ENCODE measurements around the gene DRC7. TPM values are rescaled to one million over a fixed set of nuclear protein-coding genes. Genes with fewer than 3 reads are reported as not detected.

The DRC7 gene
- polyA plus RNA-seq, 1 of the 3 experiments (the other 2 are of a cell fraction) = 0.58 TPM

GRCh38 chr16:57645169-57645568 lies 49.4 kb upstream of the DRC7 start:
- H3K4me2 ChIP-seq = no peak overlapping the region

More at GRCh38 chr16:57645169-57645568, 49.4 kb upstream of the DRC7 start:
- Histone ChIP-seq H3K79me2 (ENCODE audit: insufficient read depth) (no peaks in the 10 kb centered on the region), H3K27ac (ENCODE audit: low read depth in 2 of 2, low read length in 1 of 2) (no peak overlapping the region), H3K9me2 (no peaks in the 10 kb centered on the region), H3K9me3 (no peaks in the 10 kb centered on the region), H3K4me3 (ENCODE audit: low read depth in 2 of 2, low read length in 1 of 2) (no peak overlapping the region), H3K27me3 (ENCODE audit: insufficient read depth) (no peaks in the 10 kb centered on the region), H2AFZ (ENCODE audit: low read depth) (no peak overlapping the region), H3K4me1 (ENCODE audit: control insufficient read depth in 1 of 2, insufficient read depth in 2 of 2, low read depth in 1 of 2, low read length in 1 of 2) (peaks cover 2 to 4% of the 10 kb centered on the region in 2 experiments; a peak in 1 of 4 replicates), H3K9ac (no peak overlapping the region), H3K36me3 (replicated peaks in 1 of 2; ENCODE audit: control insufficient read depth in 1 of 2, insufficient read depth in 2 of 2, low read length in 1 of 2) (no peaks in the 10 kb centered on the region), H3F3A (replicated peaks; ENCODE audit: insufficient read depth) (peaks cover 7% of the 10 kb centered on the region), H4K20me1 (ENCODE audit: insufficient read depth) (no peaks in the 10 kb centered on the region)
- TF ChIP-seq, protein P1, sequence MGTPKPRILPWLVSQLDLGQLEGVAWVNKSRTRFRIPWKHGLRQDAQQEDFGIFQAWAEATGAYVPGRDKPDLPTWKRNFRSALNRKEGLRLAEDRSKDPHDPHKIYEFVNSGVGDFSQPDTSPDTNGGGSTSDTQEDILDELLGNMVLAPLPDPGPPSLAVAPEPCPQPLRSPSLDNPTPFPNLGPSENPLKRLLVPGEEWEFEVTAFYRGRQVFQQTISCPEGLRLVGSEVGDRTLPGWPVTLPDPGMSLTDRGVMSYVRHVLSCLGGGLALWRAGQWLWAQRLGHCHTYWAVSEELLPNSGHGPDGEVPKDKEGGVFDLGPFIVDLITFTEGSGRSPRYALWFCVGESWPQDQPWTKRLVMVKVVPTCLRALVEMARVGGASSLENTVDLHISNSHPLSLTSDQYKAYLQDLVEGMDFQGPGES (IDR thresholded peaks at IDR 0.05; ENCODE audit: low read depth, low read length) = no peak
- TF ChIP-seq GATA2 (CRISPR knock-in tag; IDR thresholded peaks at IDR 0.05) (no peak), USF1 (IDR thresholded peaks at IDR 0.05; ENCODE audit: borderline replicate concordance, low read depth) (no peak), RCOR1 (IDR thresholded peaks at IDR 0.05; ENCODE audit: low read length) (no peak), NRF1 (IDR thresholded peaks at IDR 0.05; ENCODE audit: low read depth, low read length) (no peak), EP300 (IDR thresholded peaks at IDR 0.05; ENCODE audit: borderline replicate concordance in 1 of 2, low read depth in 1 of 2, low read length in 1 of 2) (no peak), MAX (IDR thresholded peaks at IDR 0.05; ENCODE audit: low read depth) (no peak), FOXM1 (IDR thresholded peaks at IDR 0.05; ENCODE audit: low read depth) (no peak), POLR2AphosphoS5 (IDR thresholded peaks at IDR 0.05; ENCODE audit: low read depth, low read length) (no peak), PBX3 (IDR thresholded peaks at IDR 0.05) (no peak), YY1 (IDR thresholded peaks at IDR 0.05; ENCODE audit: low read depth) (no peak), TAF1 (IDR thresholded peaks at IDR 0.05; ENCODE audit: borderline replicate concordance, low read depth, low read length) (no peak)
- TF ChIP-seq, protein P2, sequence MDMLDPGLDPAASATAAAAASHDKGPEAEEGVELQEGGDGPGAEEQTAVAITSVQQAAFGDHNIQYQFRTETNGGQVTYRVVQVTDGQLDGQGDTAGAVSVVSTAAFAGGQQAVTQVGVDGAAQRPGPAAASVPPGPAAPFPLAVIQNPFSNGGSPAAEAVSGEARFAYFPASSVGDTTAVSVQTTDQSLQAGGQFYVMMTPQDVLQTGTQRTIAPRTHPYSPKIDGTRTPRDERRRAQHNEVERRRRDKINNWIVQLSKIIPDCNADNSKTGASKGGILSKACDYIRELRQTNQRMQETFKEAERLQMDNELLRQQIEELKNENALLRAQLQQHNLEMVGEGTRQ (IDR thresholded peaks at IDR 0.05; ENCODE audit: borderline replicate concordance, low read depth, low read length) = no peak
- TF ChIP-seq, protein P3, sequence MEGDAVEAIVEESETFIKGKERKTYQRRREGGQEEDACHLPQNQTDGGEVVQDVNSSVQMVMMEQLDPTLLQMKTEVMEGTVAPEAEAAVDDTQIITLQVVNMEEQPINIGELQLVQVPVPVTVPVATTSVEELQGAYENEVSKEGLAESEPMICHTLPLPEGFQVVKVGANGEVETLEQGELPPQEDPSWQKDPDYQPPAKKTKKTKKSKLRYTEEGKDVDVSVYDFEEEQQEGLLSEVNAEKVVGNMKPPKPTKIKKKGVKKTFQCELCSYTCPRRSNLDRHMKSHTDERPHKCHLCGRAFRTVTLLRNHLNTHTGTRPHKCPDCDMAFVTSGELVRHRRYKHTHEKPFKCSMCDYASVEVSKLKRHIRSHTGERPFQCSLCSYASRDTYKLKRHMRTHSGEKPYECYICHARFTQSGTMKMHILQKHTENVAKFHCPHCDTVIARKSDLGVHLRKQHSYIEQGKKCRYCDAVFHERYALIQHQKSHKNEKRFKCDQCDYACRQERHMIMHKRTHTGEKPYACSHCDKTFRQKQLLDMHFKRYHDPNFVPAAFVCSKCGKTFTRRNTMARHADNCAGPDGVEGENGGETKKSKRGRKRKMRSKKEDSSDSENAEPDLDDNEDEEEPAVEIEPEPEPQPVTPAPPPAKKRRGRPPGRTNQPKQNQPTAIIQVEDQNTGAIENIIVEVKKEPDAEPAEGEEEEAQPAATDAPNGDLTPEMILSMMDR (IDR thresholded peaks at IDR 0.05) = no peak
- TF ChIP-seq, protein P4, sequence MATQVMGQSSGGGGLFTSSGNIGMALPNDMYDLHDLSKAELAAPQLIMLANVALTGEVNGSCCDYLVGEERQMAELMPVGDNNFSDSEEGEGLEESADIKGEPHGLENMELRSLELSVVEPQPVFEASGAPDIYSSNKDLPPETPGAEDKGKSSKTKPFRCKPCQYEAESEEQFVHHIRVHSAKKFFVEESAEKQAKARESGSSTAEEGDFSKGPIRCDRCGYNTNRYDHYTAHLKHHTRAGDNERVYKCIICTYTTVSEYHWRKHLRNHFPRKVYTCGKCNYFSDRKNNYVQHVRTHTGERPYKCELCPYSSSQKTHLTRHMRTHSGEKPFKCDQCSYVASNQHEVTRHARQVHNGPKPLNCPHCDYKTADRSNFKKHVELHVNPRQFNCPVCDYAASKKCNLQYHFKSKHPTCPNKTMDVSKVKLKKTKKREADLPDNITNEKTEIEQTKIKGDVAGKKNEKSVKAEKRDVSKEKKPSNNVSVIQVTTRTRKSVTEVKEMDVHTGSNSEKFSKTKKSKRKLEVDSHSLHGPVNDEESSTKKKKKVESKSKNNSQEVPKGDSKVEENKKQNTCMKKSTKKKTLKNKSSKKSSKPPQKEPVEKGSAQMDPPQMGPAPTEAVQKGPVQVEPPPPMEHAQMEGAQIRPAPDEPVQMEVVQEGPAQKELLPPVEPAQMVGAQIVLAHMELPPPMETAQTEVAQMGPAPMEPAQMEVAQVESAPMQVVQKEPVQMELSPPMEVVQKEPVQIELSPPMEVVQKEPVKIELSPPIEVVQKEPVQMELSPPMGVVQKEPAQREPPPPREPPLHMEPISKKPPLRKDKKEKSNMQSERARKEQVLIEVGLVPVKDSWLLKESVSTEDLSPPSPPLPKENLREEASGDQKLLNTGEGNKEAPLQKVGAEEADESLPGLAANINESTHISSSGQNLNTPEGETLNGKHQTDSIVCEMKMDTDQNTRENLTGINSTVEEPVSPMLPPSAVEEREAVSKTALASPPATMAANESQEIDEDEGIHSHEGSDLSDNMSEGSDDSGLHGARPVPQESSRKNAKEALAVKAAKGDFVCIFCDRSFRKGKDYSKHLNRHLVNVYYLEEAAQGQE (IDR thresholded peaks at IDR 0.05; ENCODE audit: low read depth, low read length) = no peak
- ChIA-PET CTCF (interaction anchor here (1.0 to 6.3 kb wide), 5 partner anchors 9 to 68 kb away, joined by 4 to 129 read pairs (median 95); no protein-coding TSS in a partner anchor), POLR2A (no interaction called here)
- DNase-seq = no peak
- 81% methylated on average over 7 of the region's 10 CpGs for WGBS (ENCODE audit: low lambda C conversion rate)
